Sigmoid colon (tissue), 4 donors: ENCODE measurements around the gene ATF5.

Source experiments
- CTCF ChIP-seq, 4 experiments: fragments of 450-650 bp in 3 of 4; fragments of 200-600 bp in 1 of 4; IDR thresholded peaks; one replicate each; pipeline ENCODE4 v1.5.1; 2016 to 2019; ENCODE audit warnings: antibody characterized with exemption in 4 of 4, mild to moderate bottlenecking in 3 of 4, moderate library complexity in 2 of 4
- EP300 ChIP-seq, 4 donors: sonication (generic); formaldehyde crosslinking; IDR thresholded peaks; one replicate each; pipeline ENCODE4 v1.6.1; 2017; ENCODE audit warnings: antibody characterized with exemption in 4 of 4
- POLR2A ChIP-seq, 2 donors: fragments of 450-650 bp; IDR thresholded peaks; one replicate each; pipeline ENCODE4 v1.6.1; 2016; ENCODE audit warnings: antibody characterized with exemption in 2 of 2, mild to moderate bottlenecking in 2 of 2, moderate library complexity in 2 of 2
- POLR2AphosphoS5 ChIP-seq, 4 donors: sonication (generic); formaldehyde crosslinking; IDR thresholded peaks; one replicate each; pipeline ENCODE4 v1.6.1; 2017; ENCODE audit warnings: antibody characterized with exemption in 4 of 4

GRCh38 chr19:49920624-49921363 lies 8.2 kb upstream of the ATF5 start:
- TF ChIP-seq CTCF (IDR thresholded peaks at IDR 0.05), result no peak
- TF ChIP-seq EP300 (IDR thresholded peaks at IDR 0.05), result no peak
- TF ChIP-seq POLR2A (IDR thresholded peaks at IDR 0.05), result no peak
- TF ChIP-seq POLR2AphosphoS5 (IDR thresholded peaks at IDR 0.05), result no peak
